HG03575 (cell line): Measurements from ENCODE around the gene ANKDD1A.

ENCODE experiments used
- ATAC-seq: cut with Tn5 transposase; IDR thresholded peaks from one replicate; pipeline ENCODE4 v1.9.1; 2021; ENCODE audit not compliant: unreplicated experiment, insufficient number of reproducible peaks, low FRiP score; ENCODE audit errors: extremely low read depth

The ANKDD1A gene

GRCh38 chr15:64949383-64950186, 37.9 kb downstream of the ANKDD1A start:
- no peak for ATAC-seq

- no peak for ATAC-seq
Measured at GRCh38 chr15:64950888-64951287, 39.2 kb downstream of the ANKDD1A start.

GRCh38 chr15:64951777-64952418, 40.2 kb downstream of the ANKDD1A start:
- no peak for ATAC-seq

- ATAC-seq = no peak
Measured at GRCh38 chr15:64954395-64954794, 42.7 kb downstream of the ANKDD1A start.

GRCh38 chr15:64959128-64959527, 47.4 kb downstream of the ANKDD1A start:
- ATAC-seq = no peak

- ATAC-seq = no peak
Measured at GRCh38 chr15:64960153-64960552, 48.5 kb downstream of the ANKDD1A start.

- ATAC-seq = no peak
Measured at GRCh38 chr15:64961013-64961412, 49.3 kb downstream of the ANKDD1A start.

- ATAC-seq = no peak
Measured at GRCh38 chr15:64969401-64969800, 57.7 kb downstream of the ANKDD1A start.

GRCh38 chr15:64970698-64971097, 59.0 kb downstream of the ANKDD1A start:
- no peak for ATAC-seq

- ATAC-seq = no peak
Measured at GRCh38 chr15:64975390-64975789, 63.7 kb downstream of the ANKDD1A start.

- ATAC-seq = no peak
Measured at GRCh38 chr15:64979252-64979710, 67.6 kb downstream of the ANKDD1A start.

- ATAC-seq = no peak
Measured at GRCh38 chr15:64981812-64982431, 70.2 kb downstream of the ANKDD1A start.

GRCh38 chr15:64982472-64982871, 70.8 kb downstream of the ANKDD1A start:
- no peak for ATAC-seq

GRCh38 chr15:64985366-64986033, 73.8 kb downstream of the ANKDD1A start:
- ATAC-seq = no peak

GRCh38 chr15:64987136-64987535, 75.4 kb downstream of the ANKDD1A start:
- no peak for ATAC-seq

GRCh38 chr15:64989416-64990167, 77.9 kb downstream of the ANKDD1A start, which contains the start of gene SPG21:
SPG21 (minus strand) TSS chr15:64989914; CDS start chr15:64983569, 6,345 bp downstream.
- ATAC-seq = peak; percentile 50

- no peak for ATAC-seq
Measured at GRCh38 chr15:64990168-64990470, 78.4 kb downstream of the ANKDD1A start.

GRCh38 chr15:64991536-64992135, 79.9 kb downstream of the ANKDD1A start:
- ATAC-seq = no peak
